Kidney (tissue), 14 donors: ENCODE results near the gene C22orf15. TPM values are rescaled to one million over a fixed set of nuclear protein-coding genes. Genes with fewer than 3 reads are reported as not detected.

Experiments used
- DNase-seq, 5 donors: peaks; one replicate each; pipeline ENCODE4 v3.0.0-alpha.2; 2013 to 2020
- FAIRE-seq: peaks from 2 replicates; lab custom pipeline; 2012; peaks lifted over from hg19 to GRCh38; lab: Jason Lieb, UNC
- H3K27ac ChIP-seq, 2 donors: one replicate each; pipeline ENCODE4 v1.7.0; 2013; ENCODE audit warnings: low read depth in 2 of 2, low read length in 2 of 2, inconsistent platforms in 1 of 2
- H3K27me3 ChIP-seq: one replicate; pipeline ENCODE4 v1.7.1; 2013; ENCODE audit warnings: low read length, inconsistent platforms; ENCODE audit not compliant: control insufficient read depth, insufficient read depth
- H3K36me3 ChIP-seq, 3 donors: one replicate each; pipeline versions ENCODE4 v1.7.0 to v1.7.1; 2013; ENCODE audit warnings: low read length in 3 of 3, control low read depth in 1 of 3, inconsistent platforms in 1 of 3; ENCODE audit not compliant: insufficient read depth in 3 of 3, control insufficient read depth in 2 of 3
- H3K4me1 ChIP-seq, 3 donors: one replicate each; pipeline versions ENCODE4 v1.7.0 to v1.7.1; 2013; ENCODE audit warnings: low read length in 3 of 3, inconsistent platforms in 1 of 3, low read depth in 1 of 3; ENCODE audit not compliant: control insufficient read depth in 2 of 3, insufficient read depth in 2 of 3
- H3K4me3 ChIP-seq, 3 donors: one replicate each; pipeline versions ENCODE4 v1.7.0 to v1.8.1; 2013; ENCODE audit warnings: low read length in 3 of 3, control low read depth in 1 of 3, inconsistent platforms in 1 of 3
- H3K9ac ChIP-seq, 3 donors: one replicate each; pipeline versions ENCODE4 v1.7.0 to v1.7.1; 2013; ENCODE audit warnings: low read length in 3 of 3, control low read depth in 1 of 3, inconsistent platforms in 1 of 3
- H3K9me3 ChIP-seq, 3 donors: one replicate each; pipeline versions ENCODE4 v1.7.0 to v1.7.1; 2013; ENCODE audit warnings: low read length in 3 of 3, control low read depth in 1 of 3, inconsistent platforms in 1 of 3; ENCODE audit not compliant: control insufficient read depth in 2 of 3, insufficient read depth in 1 of 3
- CTCF ChIP-seq: IDR thresholded peaks from 3 replicates; pipeline ENCODE4 v1.5.1; 2012; ENCODE audit warnings: mild to moderate bottlenecking, moderate library complexity, borderline replicate concordance; ENCODE audit not compliant: insufficient read depth; ENCODE audit errors: extremely low read depth
- intact Hi-C: fragments of 100-400 bp; cut with DNase I; formaldehyde crosslinking; loops from one replicate; pipeline ENCODE4 v1.11.1; 2022
- polyA plus RNA-seq: library from polyadenylated mRNA; stranded (reverse); fragments of 350-450 nt; fragmentation: Illumina TruSeq; extraction: RNeasy Lipid Tissue Mini Kit (QIAGEN cat#74804); gene quantifications from one replicate; pipeline ENCODE4 v1.2.3, GENCODE V29; 2014; ENCODE audit warnings: low read depth, low replicate concordance; ENCODE audit not compliant: insufficient read depth
- total RNA-seq: library from RNA; stranded (reverse); fragmentation: NEBNext Ultra II Directional; extraction: Animal tissue kit (Norgen Biotek cat#: 25700); gene quantifications from one replicate; pipeline ENCODE4 v1.2.1, GENCODE V29; 2021
- donor health status: control.
- donor health status: control.
- donor health status: control.
- donor health status: control.
- donor health status: control.
- donor health status: DM: yes; HTN: yes; CAD: no.
- donor health status: Normal renal cell carcinoma (clear cell type).

C22orf15 gene
- total and polyA plus RNA-seq, 2 donors from 2014 or later = not detected

GRCh38 chr22:23782252-23782651, 19.5 kb downstream of the C22orf15 start:
- no peak for TF ChIP-seq CTCF
- no peak for DNase-seq
- H3K27ac ChIP-seq = no peak overlapping the region
- no peaks in the 10 kb centered on the region for H3K36me3 ChIP-seq
- H3K4me1 ChIP-seq = peaks cover 0 to 26% (median 20%) of the 10 kb centered on the region in 3 donors
- no peak overlapping the region for H3K9ac ChIP-seq
- no peak overlapping the region for H3K4me3 ChIP-seq
- FAIRE-seq = no peak
- H3K27me3 ChIP-seq = no peaks in the 10 kb centered on the region
- intact Hi-C loops = no loop called here
- H3K9me3 ChIP-seq = no peaks in the 10 kb centered on the region

- no peaks in the 10 kb centered on the region for H3K27me3 ChIP-seq
- FAIRE-seq = no peak
- no peaks in the 10 kb centered on the region for H3K36me3 ChIP-seq
- no peak for DNase-seq
- no peaks in the 10 kb centered on the region for H3K9me3 ChIP-seq
- H3K9ac ChIP-seq = no peak overlapping the region
- TF ChIP-seq CTCF = no peak
- intact Hi-C loops = no loop called here
- H3K4me1 ChIP-seq = peaks cover 0 to 24% (median 24%) of the 10 kb centered on the region in 3 donors
- H3K4me3 ChIP-seq = no peak overlapping the region
- H3K27ac ChIP-seq = peak overlapping the region in 1 of 2 donors; percentile 50
Observed at GRCh38 chr22:23782703-23783102, 19.9 kb downstream of the C22orf15 start.

GRCh38 chr22:23783265-23784150, 20.7 kb downstream of the C22orf15 start:
- intact Hi-C loops = no loop called here
- H3K4me1 ChIP-seq = peaks cover 0 to 26% (median 20%) of the 10 kb centered on the region in 3 donors
- H3K4me3 ChIP-seq = peak overlapping the region in 1 of 3 donors; percentile 25
- no peaks in the 10 kb centered on the region for H3K27me3 ChIP-seq
- H3K36me3 ChIP-seq = no peaks in the 10 kb centered on the region
- H3K27ac ChIP-seq = peak overlapping the region; percentile 50 to 63
- no peak for TF ChIP-seq CTCF
- DNase-seq (no peak), FAIRE-seq (no peak)
- H3K9me3 ChIP-seq = no peaks in the 10 kb centered on the region
- peak overlapping the region in 1 of 3 donors; percentile 51 for H3K9ac ChIP-seq
